ENCODE measurements around the gene CANT1.
A peak's percentile ranks its signal among the peaks of the same experiment; 100 is the strongest.

Gene CANT1

GRCh38 chr17:79007504-79008381 lies 1.8 kb downstream of the CANT1 start:
- no peak for TF ChIP-seq CTCF (IDR thresholded peaks at IDR 0.05; ENCODE audit: low read depth, low read length, missing control alignments)
- H3K4me3 ChIP-seq (replicated peaks; ENCODE audit: low read depth, low read length), result peak overlapping the region; percentile 96
- DNase-seq (ENCODE audit: extremely low read depth, low read depth), result no peak

- no peak for TF ChIP-seq CTCF (IDR thresholded peaks at IDR 0.05; ENCODE audit: low read depth, low read length, missing control alignments)
- no peak for DNase-seq (ENCODE audit: extremely low read depth, low read depth)
- no peak overlapping the region for H3K4me3 ChIP-seq (replicated peaks; ENCODE audit: low read depth, low read length)
Measured at GRCh38 chr17:79006794-79007503, 2.6 kb downstream of the CANT1 start.

DNA sequence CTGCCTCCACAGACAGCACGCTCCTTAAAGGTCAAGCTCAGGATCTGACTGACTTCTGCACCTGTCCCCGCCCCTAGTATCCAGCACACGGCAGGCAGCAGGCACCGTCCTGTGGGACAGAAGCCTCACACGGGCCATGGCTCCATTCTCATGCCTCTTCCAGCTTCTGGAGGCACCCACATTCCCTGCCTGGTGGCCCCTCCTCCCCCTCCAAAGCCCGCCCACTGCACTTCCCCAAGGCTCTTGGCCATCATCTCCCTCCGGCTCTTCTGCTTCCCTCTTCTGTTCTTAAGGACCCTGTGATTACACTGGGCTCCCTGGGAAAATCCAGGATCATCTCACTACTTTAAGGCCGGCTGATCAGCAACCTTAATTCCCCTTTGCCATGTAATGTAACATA lies 3.5 kb downstream of the CANT1 start:
- no peak for DNase-seq (ENCODE audit: extremely low read depth, low read depth)
- H3K4me3 ChIP-seq (replicated peaks; ENCODE audit: low read depth, low read length), result no peak overlapping the region
- no peak for TF ChIP-seq CTCF (IDR thresholded peaks at IDR 0.05; ENCODE audit: low read depth, low read length, missing control alignments)

GRCh38 chr17:79005063-79005861 lies 4.3 kb downstream of the CANT1 start:
- TF ChIP-seq CTCF (IDR thresholded peaks at IDR 0.05; ENCODE audit: low read depth, low read length, missing control alignments), result no peak
- DNase-seq (ENCODE audit: extremely low read depth, low read depth), result no peak
- no peak overlapping the region for H3K4me3 ChIP-seq (replicated peaks; ENCODE audit: low read depth, low read length)

DNA sequence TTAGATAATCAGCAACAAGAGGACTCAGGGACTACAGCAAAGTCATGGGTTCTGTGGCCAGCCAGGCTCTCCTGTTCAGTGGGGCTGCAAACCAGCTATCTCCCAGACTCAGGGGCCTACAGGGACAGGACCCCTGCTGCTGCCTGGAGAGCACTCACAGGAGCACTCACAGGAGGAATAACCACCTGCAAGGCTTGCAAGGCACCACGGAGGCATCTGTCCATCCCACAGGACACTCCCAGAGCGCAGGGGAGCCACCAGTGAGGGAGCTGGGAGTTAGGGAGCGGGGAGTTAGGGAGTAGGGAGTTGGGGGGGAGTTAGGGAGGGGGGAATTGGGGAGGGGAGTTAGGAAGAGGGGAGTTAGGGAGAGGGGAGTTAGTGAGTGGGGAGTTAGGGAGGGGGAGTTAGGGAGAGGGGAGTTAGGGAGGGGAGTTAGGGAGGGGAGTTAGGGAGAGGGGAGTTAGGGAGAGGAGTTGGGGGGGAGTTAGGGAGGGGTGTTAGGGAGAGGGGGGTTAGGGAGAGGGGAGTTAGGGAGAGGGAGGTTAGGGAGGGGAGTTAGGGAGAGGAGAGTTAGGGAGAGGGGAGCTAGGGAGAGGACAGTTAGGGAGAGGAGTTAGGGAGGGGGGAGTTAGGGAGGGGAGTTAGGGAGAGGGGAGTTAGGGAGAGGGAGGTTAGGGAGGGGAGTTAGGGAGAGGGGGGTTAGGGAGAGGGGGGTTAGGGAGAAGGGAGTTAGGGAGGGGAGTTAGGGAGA lies 5.7 kb downstream of the CANT1 start:
- no peak for DNase-seq (ENCODE audit: extremely low read depth, low read depth)
- H3K4me3 ChIP-seq (replicated peaks; ENCODE audit: low read depth, low read length), result no peak overlapping the region
- no peak for TF ChIP-seq CTCF (IDR thresholded peaks at IDR 0.05; ENCODE audit: low read depth, low read length, missing control alignments)
